ENCODE data around the gene PACRG. TPM values are rescaled to one million over a fixed set of nuclear protein-coding genes. Genes with fewer than 3 reads are reported as not detected.

The PACRG gene
- polyA plus RNA-seq, 1 donor from 2014 or later = 16.6 TPM

DNA sequence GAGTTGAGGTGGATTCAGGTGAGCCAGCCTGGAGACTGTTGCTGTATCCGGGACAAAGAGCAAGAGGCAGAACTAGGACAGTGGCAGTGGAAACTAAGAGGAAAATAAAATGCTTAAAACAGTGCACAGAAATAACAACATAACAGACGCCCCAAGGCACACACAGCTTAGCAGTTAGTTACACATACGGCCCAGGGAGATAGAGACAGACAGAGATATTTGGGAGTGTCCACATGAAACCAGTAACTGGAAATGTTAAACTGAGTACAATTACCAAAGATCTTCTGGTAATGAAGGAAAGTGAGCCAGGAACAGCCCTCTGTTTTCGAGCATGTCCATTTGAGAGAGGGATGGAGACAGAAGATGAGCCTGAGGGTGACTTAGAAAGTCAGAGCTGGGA lies 449.2 kb downstream of the PACRG start:
- Histone ChIP-seq H3K36me3 (ENCODE audit: insufficient read depth, low read length) (no peaks in the 10 kb centered on the region), H3K79me2 (replicated peaks; ENCODE audit: insufficient read depth, low read length) (no peaks in the 10 kb centered on the region), H3K27ac (ENCODE audit: low read length) (no peak overlapping the region), H3K4me2 (ENCODE audit: low read length) (no peak overlapping the region), H3K9me3 (ENCODE audit: low read length) (no peaks in the 10 kb centered on the region), H3K9me2 (ENCODE audit: insufficient read depth, low read length) (no peaks in the 10 kb centered on the region), H3F3A (ENCODE audit: insufficient read depth, low read length, poor library complexity, severe bottlenecking) (no peaks in the 10 kb centered on the region), H3K27me3 (ENCODE audit: insufficient read depth, low read depth, low read length) (no peaks in the 10 kb centered on the region), H4K20me1 (ENCODE audit: insufficient read depth) (no peaks in the 10 kb centered on the region), H3K4me3 (ENCODE audit: low read length) (no peak overlapping the region), H2AFZ (ENCODE audit: low read depth, low read length) (no peak overlapping the region), H3K9ac (ENCODE audit: low read length) (no peak overlapping the region)
- TF ChIP-seq, protein P1, sequence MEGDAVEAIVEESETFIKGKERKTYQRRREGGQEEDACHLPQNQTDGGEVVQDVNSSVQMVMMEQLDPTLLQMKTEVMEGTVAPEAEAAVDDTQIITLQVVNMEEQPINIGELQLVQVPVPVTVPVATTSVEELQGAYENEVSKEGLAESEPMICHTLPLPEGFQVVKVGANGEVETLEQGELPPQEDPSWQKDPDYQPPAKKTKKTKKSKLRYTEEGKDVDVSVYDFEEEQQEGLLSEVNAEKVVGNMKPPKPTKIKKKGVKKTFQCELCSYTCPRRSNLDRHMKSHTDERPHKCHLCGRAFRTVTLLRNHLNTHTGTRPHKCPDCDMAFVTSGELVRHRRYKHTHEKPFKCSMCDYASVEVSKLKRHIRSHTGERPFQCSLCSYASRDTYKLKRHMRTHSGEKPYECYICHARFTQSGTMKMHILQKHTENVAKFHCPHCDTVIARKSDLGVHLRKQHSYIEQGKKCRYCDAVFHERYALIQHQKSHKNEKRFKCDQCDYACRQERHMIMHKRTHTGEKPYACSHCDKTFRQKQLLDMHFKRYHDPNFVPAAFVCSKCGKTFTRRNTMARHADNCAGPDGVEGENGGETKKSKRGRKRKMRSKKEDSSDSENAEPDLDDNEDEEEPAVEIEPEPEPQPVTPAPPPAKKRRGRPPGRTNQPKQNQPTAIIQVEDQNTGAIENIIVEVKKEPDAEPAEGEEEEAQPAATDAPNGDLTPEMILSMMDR (IDR thresholded peaks at IDR 0.05; ENCODE audit: poor library complexity, severe bottlenecking) = no peak
- TF ChIP-seq, protein P2, sequence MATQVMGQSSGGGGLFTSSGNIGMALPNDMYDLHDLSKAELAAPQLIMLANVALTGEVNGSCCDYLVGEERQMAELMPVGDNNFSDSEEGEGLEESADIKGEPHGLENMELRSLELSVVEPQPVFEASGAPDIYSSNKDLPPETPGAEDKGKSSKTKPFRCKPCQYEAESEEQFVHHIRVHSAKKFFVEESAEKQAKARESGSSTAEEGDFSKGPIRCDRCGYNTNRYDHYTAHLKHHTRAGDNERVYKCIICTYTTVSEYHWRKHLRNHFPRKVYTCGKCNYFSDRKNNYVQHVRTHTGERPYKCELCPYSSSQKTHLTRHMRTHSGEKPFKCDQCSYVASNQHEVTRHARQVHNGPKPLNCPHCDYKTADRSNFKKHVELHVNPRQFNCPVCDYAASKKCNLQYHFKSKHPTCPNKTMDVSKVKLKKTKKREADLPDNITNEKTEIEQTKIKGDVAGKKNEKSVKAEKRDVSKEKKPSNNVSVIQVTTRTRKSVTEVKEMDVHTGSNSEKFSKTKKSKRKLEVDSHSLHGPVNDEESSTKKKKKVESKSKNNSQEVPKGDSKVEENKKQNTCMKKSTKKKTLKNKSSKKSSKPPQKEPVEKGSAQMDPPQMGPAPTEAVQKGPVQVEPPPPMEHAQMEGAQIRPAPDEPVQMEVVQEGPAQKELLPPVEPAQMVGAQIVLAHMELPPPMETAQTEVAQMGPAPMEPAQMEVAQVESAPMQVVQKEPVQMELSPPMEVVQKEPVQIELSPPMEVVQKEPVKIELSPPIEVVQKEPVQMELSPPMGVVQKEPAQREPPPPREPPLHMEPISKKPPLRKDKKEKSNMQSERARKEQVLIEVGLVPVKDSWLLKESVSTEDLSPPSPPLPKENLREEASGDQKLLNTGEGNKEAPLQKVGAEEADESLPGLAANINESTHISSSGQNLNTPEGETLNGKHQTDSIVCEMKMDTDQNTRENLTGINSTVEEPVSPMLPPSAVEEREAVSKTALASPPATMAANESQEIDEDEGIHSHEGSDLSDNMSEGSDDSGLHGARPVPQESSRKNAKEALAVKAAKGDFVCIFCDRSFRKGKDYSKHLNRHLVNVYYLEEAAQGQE (IDR thresholded peaks at IDR 0.05; ENCODE audit: borderline replicate concordance) = no peak
- TF ChIP-seq MXI1 (conservative IDR thresholded peaks at IDR 0.05; ENCODE audit: poor library complexity, severe bottlenecking) (no peak), EP300 (conservative IDR thresholded peaks at IDR 0.05; ENCODE audit: poor library complexity, severe bottlenecking) (no peak), TAF1 (IDR thresholded peaks at IDR 0.05; ENCODE audit: low read depth) (no peak), EZH2 (IDR thresholded peaks at IDR 0.05; ENCODE audit: borderline replicate concordance, insufficient read depth, low read length, poor library complexity, severe bottlenecking) (no peak), POLR2AphosphoS5 (IDR thresholded peaks at IDR 0.05) (no peak), RAD21 (conservative IDR thresholded peaks at IDR 0.05) (no peak)

DNA sequence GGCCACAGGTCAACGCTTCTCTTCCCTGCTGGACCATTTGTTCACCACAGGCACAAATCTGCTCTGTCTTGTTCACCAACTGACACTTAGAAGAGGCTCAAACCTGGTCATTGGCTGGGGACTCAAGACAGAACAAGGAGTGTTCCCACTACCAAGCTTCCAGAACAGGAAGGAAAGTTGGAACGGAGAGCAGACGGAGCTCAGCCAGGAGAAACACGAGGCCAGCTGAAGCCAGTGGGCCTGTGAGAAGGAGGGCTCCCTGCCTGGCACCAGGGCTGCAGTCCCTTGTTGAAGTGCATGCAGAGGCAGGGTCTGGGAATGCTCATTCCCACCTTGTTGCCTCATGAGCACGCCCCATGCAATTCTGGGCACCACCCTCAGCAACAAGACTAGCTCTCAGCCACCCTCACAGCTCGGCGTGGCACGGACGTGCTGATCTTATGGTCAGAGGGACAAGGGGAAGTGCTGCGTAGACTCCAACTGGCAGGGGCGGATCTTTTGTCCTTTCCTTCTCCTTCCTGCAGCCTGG lies 450.2 kb downstream of the PACRG start:
- Histone ChIP-seq H2AFZ (ENCODE audit: low read depth, low read length) (no peak overlapping the region), H3K9me3 (ENCODE audit: low read length) (no peaks in the 10 kb centered on the region), H3K27me3 (ENCODE audit: insufficient read depth, low read depth, low read length) (no peaks in the 10 kb centered on the region), H3F3A (ENCODE audit: insufficient read depth, low read length, poor library complexity, severe bottlenecking) (no peaks in the 10 kb centered on the region), H3K79me2 (replicated peaks; ENCODE audit: insufficient read depth, low read length) (no peaks in the 10 kb centered on the region), H3K36me3 (ENCODE audit: insufficient read depth, low read length) (no peaks in the 10 kb centered on the region), H3K27ac (ENCODE audit: low read length) (no peak overlapping the region), H3K9ac (ENCODE audit: low read length) (no peak overlapping the region), H3K9me2 (ENCODE audit: insufficient read depth, low read length) (no peaks in the 10 kb centered on the region), H4K20me1 (ENCODE audit: insufficient read depth) (no peaks in the 10 kb centered on the region), H3K4me3 (ENCODE audit: low read length) (no peak overlapping the region), H3K4me2 (ENCODE audit: low read length) (no peak overlapping the region)
- TF ChIP-seq EP300 (conservative IDR thresholded peaks at IDR 0.05; ENCODE audit: poor library complexity, severe bottlenecking) = no peak
- TF ChIP-seq MXI1 (conservative IDR thresholded peaks at IDR 0.05; ENCODE audit: poor library complexity, severe bottlenecking) = no peak
- no peak for TF ChIP-seq TAF1 (IDR thresholded peaks at IDR 0.05; ENCODE audit: low read depth)
- no peak for TF ChIP-seq SMC3 (conservative IDR thresholded peaks at IDR 0.05; ENCODE audit: poor library complexity)
- TF ChIP-seq, protein P2 (IDR thresholded peaks at IDR 0.05; ENCODE audit: borderline replicate concordance) = no peak
- TF ChIP-seq RAD21 (conservative IDR thresholded peaks at IDR 0.05) = no peak
- no peak for TF ChIP-seq POLR2AphosphoS5 (IDR thresholded peaks at IDR 0.05)
- TF ChIP-seq EZH2 (IDR thresholded peaks at IDR 0.05; ENCODE audit: borderline replicate concordance, insufficient read depth, low read length, poor library complexity, severe bottlenecking) = no peak

All from neural cell (in vitro differentiated cells).